ENCODE measurements around the gene BID.
A peak's percentile ranks its signal among the peaks of the same experiment; 100 is the strongest.

Gene BID

GRCh38 chr22:17732251-17732854 lies 41.9 kb downstream of the BID start:
- no peak for DNase-seq

GRCh38 chr22:17729561-17729960 lies 44.7 kb downstream of the BID start:
- no peak for DNase-seq

GRCh38 chr22:17728786-17729185 lies 45.5 kb downstream of the BID start:
- DNase-seq, result no peak

GRCh38 chr22:17726928-17727897 lies 47.1 kb downstream of the BID start:
- DNase-seq, result no peak

GRCh38 chr22:17726006-17726927 lies 48.0 kb downstream of the BID start:
- DNase-seq, result no peak

- DNase-seq, result no peak
Observed at GRCh38 chr22:17725500-17725796, 48.8 kb downstream of the BID start.

GRCh38 chr22:17724678-17725499 lies 49.4 kb downstream of the BID start:
- no peak for DNase-seq

- no peak for DNase-seq
Observed at GRCh38 chr22:17724241-17724640, 50.0 kb downstream of the BID start.

GRCh38 chr22:17719911-17720310 lies 54.4 kb downstream of the BID start:
- DNase-seq, result no peak

- DNase-seq, result no peak
Observed at GRCh38 chr22:17717708-17718107, 56.6 kb downstream of the BID start.

- no peak for DNase-seq
Observed at GRCh38 chr22:17716529-17716928, 57.7 kb downstream of the BID start.

- DNase-seq, result no peak
Observed at GRCh38 chr22:17712441-17712840, 61.8 kb downstream of the BID start.

GRCh38 chr22:17710023-17710422 lies 64.2 kb downstream of the BID start:
- no peak for DNase-seq

GRCh38 chr22:17707526-17707925 lies 66.7 kb downstream of the BID start:
- DNase-seq, result no peak

GRCh38 chr22:17706947-17707346 lies 67.3 kb downstream of the BID start:
- no peak for DNase-seq

- peak; percentile 24 to 25 for DNase-seq
Observed at GRCh38 chr22:17705951-17706900, 68.0 kb downstream of the BID start.

- DNase-seq, result no peak
Observed at GRCh38 chr22:17705546-17705945, 68.7 kb downstream of the BID start.

GRCh38 chr22:17703811-17704210 lies 70.5 kb downstream of the BID start:
- DNase-seq, result no peak

GRCh38 chr22:17700778-17701177 lies 73.5 kb downstream of the BID start:
- no peak for DNase-seq

- no peak for DNase-seq
Observed at GRCh38 chr22:17699696-17700340, 74.5 kb downstream of the BID start.

- DNase-seq, result no peak
Observed at GRCh38 chr22:17698948-17699347, 75.3 kb downstream of the BID start.

Measured in stimulated activated CD4-positive, alpha-beta T cell treated with anti-CD3 and anti-CD28 coated beads, Interleukin-2, amount 100 ng/mL, for 48 hours (primary cell).